ENCODE results near the gene G2E3.

- TF ChIP-seq EZH2 (IDR thresholded peaks at IDR 0.05) (no peak), EZH2phosphoT487 (IDR thresholded peaks at IDR 0.05) (no peak)
- TF ChIP-seq, protein P1, sequence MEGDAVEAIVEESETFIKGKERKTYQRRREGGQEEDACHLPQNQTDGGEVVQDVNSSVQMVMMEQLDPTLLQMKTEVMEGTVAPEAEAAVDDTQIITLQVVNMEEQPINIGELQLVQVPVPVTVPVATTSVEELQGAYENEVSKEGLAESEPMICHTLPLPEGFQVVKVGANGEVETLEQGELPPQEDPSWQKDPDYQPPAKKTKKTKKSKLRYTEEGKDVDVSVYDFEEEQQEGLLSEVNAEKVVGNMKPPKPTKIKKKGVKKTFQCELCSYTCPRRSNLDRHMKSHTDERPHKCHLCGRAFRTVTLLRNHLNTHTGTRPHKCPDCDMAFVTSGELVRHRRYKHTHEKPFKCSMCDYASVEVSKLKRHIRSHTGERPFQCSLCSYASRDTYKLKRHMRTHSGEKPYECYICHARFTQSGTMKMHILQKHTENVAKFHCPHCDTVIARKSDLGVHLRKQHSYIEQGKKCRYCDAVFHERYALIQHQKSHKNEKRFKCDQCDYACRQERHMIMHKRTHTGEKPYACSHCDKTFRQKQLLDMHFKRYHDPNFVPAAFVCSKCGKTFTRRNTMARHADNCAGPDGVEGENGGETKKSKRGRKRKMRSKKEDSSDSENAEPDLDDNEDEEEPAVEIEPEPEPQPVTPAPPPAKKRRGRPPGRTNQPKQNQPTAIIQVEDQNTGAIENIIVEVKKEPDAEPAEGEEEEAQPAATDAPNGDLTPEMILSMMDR (IDR thresholded peaks at IDR 0.05), result no peak
Observed at GRCh38 chr14:30532264-30532663, 26.7 kb upstream of the G2E3 start.

Measured in neural progenitor cell (in vitro differentiated cells).